BLaER1 treated with 17β-estradiol and CSF1 and Interleukin-3, amounts not matched to agents 10 nM and 100 nM (cell line): ENCODE results near the gene FAF1.
"Not testable (repeated sequence)": the region's sequence is repeated elsewhere in the genome, so short reads cannot be mapped to it uniquely, and the experiment has no call there.

Experiments used
- H3K27ac ChIP-seq, 11 experiments: shearing (Covaris generic); formaldehyde crosslinking; 2 replicates each; pipeline ENCODE4 v1.8.1; 2022
- H3K27me3 ChIP-seq, 11 experiments: shearing (Covaris generic); formaldehyde crosslinking; 2 replicates each; pipeline ENCODE4 v1.8.1; 2022
- H3K36me3 ChIP-seq, 11 experiments: shearing (Covaris generic); formaldehyde crosslinking; 2 replicates each; pipeline ENCODE4 v1.8.1; 2022
- H3K4me1 ChIP-seq, 10 experiments: shearing (Covaris generic); formaldehyde crosslinking; 2 replicates each; pipeline ENCODE4 v1.8.1; 2022
- H3K4me2 ChIP-seq, 11 experiments: shearing (Covaris generic); formaldehyde crosslinking; 2 replicates each; pipeline ENCODE4 v1.8.1; 2022
- H3K4me3 ChIP-seq, 10 experiments: shearing (Covaris generic); formaldehyde crosslinking; 2 replicates each; pipeline ENCODE4 v1.8.1; 2022
- H3K9ac ChIP-seq, 11 experiments: shearing (Covaris generic); formaldehyde crosslinking; 2 replicates each; pipeline ENCODE4 v1.8.1; 2022
- H3K9me3 ChIP-seq, 11 experiments: shearing (Covaris generic); formaldehyde crosslinking; replicated peaks in 1 of 11; 2 replicates each; pipeline ENCODE4 v1.8.1; 2022
- H4K20me1 ChIP-seq, 11 experiments: shearing (Covaris generic); formaldehyde crosslinking; 2 replicates each; pipeline ENCODE4 v1.8.1; 2022
- Cebpa-rat ChIP-seq, 11 experiments: shearing (Covaris generic); IDR thresholded peaks; 2 replicates each; pipeline ENCODE4 v1.8.1; 2022

The FAF1 gene

DNA sequence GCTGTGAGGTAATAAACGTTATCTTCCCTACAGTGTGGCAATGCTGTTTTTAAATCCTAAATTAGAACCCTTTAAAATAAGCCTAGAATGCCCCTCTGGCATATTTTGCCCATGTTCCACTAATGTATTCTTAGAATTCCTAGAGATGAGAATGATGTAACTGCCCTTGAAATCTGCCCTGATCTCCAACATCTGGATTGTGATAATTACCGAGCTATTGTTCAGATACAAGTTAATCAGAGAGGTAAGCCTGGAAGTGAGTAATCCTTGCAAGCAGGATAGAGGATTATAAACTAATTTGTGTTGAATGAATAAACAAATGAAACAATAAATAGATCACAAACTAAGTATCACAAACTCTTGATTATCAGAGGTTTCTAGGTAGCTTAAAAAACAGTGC is 429.0 kb downstream of the FAF1 start:
- Histone ChIP-seq H4K20me1 (no peaks in the 10 kb centered on the region), H3K4me2 (no peak overlapping the region), H3K36me3 (peaks cover 15 to 57% (median 29%) of the 10 kb centered on the region in 11 experiments; a peak in 19 of 22 replicates), H3K4me3 (no peak overlapping the region), H3K9ac (no peak overlapping the region), H3K27me3 (no peaks in the 10 kb centered on the region), H3K27ac (no peak overlapping the region), H3K9me3 (no peaks in the 10 kb centered on the region), H3K4me1 (no peaks in the 10 kb centered on the region)
- TF ChIP-seq Cebpa-rat (IDR thresholded peaks at IDR 0.05): no peak

DNA sequence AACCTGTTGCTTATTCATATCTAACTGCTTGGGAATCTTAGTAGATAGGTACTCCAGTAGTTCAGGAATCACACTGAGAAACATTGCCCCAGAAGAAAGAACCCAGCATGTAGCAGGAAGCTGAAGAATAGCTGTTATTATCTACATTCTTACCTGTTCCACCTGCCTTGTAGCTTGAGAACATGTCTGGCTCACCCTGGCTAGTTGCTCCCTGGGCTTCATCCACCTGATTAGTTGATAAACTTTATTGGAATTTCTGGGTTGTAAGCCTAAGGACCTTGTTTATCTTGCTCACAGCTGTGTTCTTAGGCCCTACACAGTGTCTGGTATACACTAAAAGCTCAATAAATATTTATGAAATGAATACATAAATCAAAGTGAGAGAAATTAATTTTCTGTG is 430.6 kb downstream of the FAF1 start:
- Histone ChIP-seq H3K9ac (no peak overlapping the region), H4K20me1 (no peaks in the 10 kb centered on the region), H3K36me3 (peaks cover 19 to 67% (median 36%) of the 10 kb centered on the region in 11 experiments; a peak in 21 of 22 replicates), H3K9me3 (peaks cover 0 to 9% (median 3%) of the 10 kb centered on the region in 11 experiments; a peak in 8 of 22 replicates), H3K4me1 (no peaks in the 10 kb centered on the region), H3K4me2 (no peak overlapping the region), H3K4me3 (no peak overlapping the region), H3K27me3 (no peaks in the 10 kb centered on the region), H3K27ac (no peak overlapping the region)
- TF ChIP-seq Cebpa-rat (IDR thresholded peaks at IDR 0.05): no peak

DNA sequence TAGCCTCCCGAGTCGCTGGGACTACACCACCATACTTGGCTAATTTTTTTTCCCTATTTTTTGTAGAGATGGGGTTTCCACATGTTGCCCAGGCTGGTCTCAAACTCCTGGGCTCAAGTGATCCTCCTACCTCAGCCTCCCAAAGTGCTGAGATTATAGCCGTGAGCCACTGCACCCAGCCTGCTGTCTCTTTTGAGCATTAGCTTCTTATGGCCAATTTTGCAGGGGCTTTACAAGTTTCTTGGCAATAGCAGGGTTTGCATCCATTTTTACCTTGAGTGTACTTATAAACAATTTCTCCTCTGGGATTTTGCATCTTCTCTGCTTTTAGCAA is 432.1 kb downstream of the FAF1 start:
- H3K27me3 ChIP-seq, H3K27ac ChIP-seq, H4K20me1 ChIP-seq, H3K9ac ChIP-seq, H3K4me1 ChIP-seq, H3K4me2 ChIP-seq, H3K4me3 ChIP-seq: not testable (repeated sequence)
- peaks cover 14 to 25% (median 18%) of the 10 kb centered on the region in 11 experiments; a peak in 21 of 22 replicates for H3K9me3 ChIP-seq
- H3K36me3 ChIP-seq: peaks cover 14 to 67% (median 40%) of the 10 kb centered on the region in 11 experiments

DNA sequence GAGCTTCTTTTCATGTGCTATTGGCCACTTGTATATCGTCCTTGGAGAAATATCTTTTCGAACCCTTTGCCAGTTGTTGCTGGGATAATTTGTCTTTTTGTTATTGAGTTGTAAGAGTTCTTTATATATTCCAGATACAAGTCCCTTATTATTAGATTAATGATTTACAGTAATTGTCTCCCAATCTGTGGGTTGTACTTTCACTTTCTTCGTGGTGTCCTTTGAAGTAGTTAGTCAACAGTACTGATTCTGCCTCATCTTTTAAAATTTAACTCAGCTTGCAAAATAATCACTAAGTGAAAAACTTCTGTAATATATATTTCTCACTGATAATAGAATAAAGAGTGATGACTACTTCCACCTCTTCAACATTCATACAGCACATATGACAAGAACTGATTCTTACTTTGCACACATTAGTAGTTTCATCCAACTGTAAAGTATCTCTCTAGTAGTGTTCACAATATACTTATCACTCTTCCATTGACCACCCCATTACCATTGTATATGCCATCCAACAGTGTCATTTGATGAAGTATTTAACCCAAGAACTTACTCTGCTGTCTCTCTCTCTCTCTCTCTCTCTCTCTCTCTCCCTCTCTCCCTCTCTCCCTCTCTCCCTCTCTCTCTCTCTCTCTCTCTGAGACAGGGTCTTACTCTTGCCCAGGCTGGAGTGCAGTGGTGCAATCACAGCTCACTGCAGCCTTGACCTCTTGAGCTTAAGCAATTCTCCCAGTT is 432.6 kb downstream of the FAF1 start:
- H3K27ac ChIP-seq: no peak overlapping the region
- no peaks in the 10 kb centered on the region for H3K27me3 ChIP-seq
- no peak overlapping the region for H3K4me2 ChIP-seq
- peaks cover 15 to 28% (median 21%) of the 10 kb centered on the region in 11 experiments; a peak in 21 of 22 replicates for H3K9me3 ChIP-seq
- H3K4me3 ChIP-seq: no peak overlapping the region
- H3K4me1 ChIP-seq: no peaks in the 10 kb centered on the region
- no peak for TF ChIP-seq Cebpa-rat (IDR thresholded peaks at IDR 0.05)
- H3K36me3 ChIP-seq: peaks cover 11 to 62% (median 40%) of the 10 kb centered on the region in 11 experiments; a peak in 21 of 22 replicates
- no peak overlapping the region for H3K9ac ChIP-seq
- no peaks in the 10 kb centered on the region for H4K20me1 ChIP-seq

DNA sequence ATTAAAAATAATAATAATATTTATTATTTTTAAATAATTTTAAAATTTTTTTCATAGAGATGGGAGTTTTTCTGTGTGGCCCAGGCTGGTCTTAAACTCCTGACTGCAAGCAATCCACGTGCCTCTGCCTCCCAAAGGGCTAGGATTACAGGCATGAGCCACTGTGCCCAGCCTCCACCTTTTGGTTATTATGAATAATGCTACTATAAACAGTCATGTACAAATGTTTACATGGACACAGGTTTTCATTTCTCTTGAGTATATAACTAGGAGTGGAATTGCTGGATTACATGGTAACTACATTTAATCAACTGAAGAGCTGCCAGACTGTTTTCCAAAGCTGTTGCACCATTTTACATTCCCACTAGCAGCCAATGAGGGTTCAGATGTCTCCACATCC is 433.6 kb downstream of the FAF1 start:
- H3K4me3 ChIP-seq: no peak overlapping the region
- no peak overlapping the region for H3K27ac ChIP-seq
- H3K9ac ChIP-seq: no peak overlapping the region
- TF ChIP-seq Cebpa-rat (IDR thresholded peaks at IDR 0.05): no peak
- H3K9me3 ChIP-seq: peaks cover 15 to 32% (median 21%) of the 10 kb centered on the region in 11 experiments; a peak in 21 of 22 replicates
- no peaks in the 10 kb centered on the region for H4K20me1 ChIP-seq
- H3K36me3 ChIP-seq: peaks cover 11 to 54% (median 40%) of the 10 kb centered on the region in 11 experiments; a peak in 21 of 22 replicates
- no peak overlapping the region for H3K4me2 ChIP-seq
- H3K4me1 ChIP-seq: no peaks in the 10 kb centered on the region
- H3K27me3 ChIP-seq: no peaks in the 10 kb centered on the region

DNA sequence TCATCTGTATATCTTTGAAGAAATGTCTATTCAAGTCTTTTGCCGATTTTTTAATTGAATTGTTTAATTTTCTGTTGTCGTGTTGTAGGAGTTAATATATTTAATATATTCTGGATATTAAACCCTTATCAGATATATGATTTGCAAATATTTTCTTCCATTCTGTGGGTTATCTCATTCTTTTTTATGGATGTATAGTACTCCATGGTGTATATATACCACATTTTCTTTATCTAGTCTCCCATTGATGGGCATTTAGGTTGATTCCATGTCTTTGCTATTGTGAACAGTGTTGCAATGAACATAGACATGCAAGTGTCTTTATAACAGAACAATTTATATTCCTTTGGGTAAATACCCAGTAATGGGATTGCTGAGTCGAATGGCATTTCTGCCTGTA is 436.5 kb downstream of the FAF1 start:
- H3K4me3 ChIP-seq: no peak overlapping the region
- H3K27ac ChIP-seq: no peak overlapping the region
- no peaks in the 10 kb centered on the region for H4K20me1 ChIP-seq
- H3K36me3 ChIP-seq: peaks cover 24 to 59% (median 54%) of the 10 kb centered on the region in 11 experiments; a peak in 21 of 22 replicates
- H3K9ac ChIP-seq: no peak overlapping the region
- no peak overlapping the region for H3K4me2 ChIP-seq
- H3K27me3 ChIP-seq: no peaks in the 10 kb centered on the region
- peaks cover 15 to 32% (median 22%) of the 10 kb centered on the region in 11 experiments; a peak in 21 of 22 replicates for H3K9me3 ChIP-seq
- no peak for TF ChIP-seq Cebpa-rat (IDR thresholded peaks at IDR 0.05)
- H3K4me1 ChIP-seq: peaks cover 0 to 4% (median 0%) of the 10 kb centered on the region in 10 experiments; a peak in 1 of 20 replicates

DNA sequence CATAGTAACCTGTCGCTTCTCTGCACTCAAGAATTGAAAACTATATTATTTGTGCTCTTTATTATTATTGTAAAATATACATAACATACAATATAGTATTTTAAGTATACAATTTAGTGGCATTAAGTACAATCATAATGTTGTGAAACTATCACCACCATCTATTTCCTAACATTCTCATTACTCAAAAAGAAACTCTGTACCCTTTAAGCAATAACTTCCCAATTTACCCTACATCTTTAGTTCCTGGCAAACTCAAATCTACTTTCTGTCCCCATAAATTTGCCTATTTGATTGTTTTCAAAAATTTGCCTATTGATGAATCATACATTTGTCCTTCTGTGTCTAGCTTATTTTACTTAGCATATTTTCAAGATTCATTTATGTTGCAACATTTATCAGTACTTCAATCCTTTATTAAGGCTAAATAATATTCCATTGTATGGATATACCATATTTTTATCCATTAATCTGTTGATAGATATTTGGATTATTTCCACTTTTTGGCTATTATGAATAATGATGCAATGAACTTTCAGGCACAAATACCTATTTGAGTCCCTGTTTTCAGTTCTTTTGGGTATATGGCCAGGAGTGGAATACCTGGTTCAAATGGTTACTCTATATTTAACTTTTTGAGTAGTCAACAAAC is 437.2 kb downstream of the FAF1 start:
- Histone ChIP-seq H3K4me3 (no peak overlapping the region), H4K20me1 (no peaks in the 10 kb centered on the region), H3K9me3 (peaks cover 15 to 32% (median 22%) of the 10 kb centered on the region in 11 experiments; a peak in 21 of 22 replicates), H3K36me3 (peaks cover 24 to 59% (median 50%) of the 10 kb centered on the region in 11 experiments; a peak in 21 of 22 replicates), H3K27me3 (no peaks in the 10 kb centered on the region), H3K9ac (no peak overlapping the region), H3K4me1 (peaks cover 0 to 4% (median 0%) of the 10 kb centered on the region in 10 experiments; a peak in 1 of 20 replicates), H3K4me2 (no peak overlapping the region), H3K27ac (no peak overlapping the region)
- no peak for TF ChIP-seq Cebpa-rat (IDR thresholded peaks at IDR 0.05)

DNA sequence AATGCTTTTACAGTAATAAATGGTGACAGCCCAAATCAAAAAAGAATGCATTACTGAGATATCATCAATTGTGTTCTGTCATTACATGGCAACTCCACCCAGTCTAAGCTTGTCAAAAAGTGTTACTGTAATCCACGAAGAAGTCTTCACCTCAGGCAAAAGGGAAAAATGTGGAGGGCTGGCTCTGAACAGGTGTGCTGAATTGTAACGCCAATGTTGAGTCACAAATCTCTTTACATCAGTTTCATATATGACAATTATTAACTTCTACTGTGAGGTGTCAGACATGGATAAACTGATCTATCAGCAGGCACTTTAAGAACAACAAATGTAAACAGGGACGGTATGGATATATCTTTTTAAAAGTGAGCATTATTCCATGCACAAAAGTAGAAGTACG is 438.4 kb downstream of the FAF1 start:
- H3K4me1 ChIP-seq: peaks cover 0 to 4% (median 0%) of the 10 kb centered on the region in 10 experiments; a peak in 1 of 20 replicates
- H3K4me3 ChIP-seq: no peak overlapping the region
- TF ChIP-seq Cebpa-rat (IDR thresholded peaks at IDR 0.05): no peak
- peaks cover 24 to 53% (median 45%) of the 10 kb centered on the region in 11 experiments; a peak in 20 of 22 replicates for H3K36me3 ChIP-seq
- peaks cover 15 to 32% (median 22%) of the 10 kb centered on the region in 11 experiments; a peak in 21 of 22 replicates for H3K9me3 ChIP-seq
- no peaks in the 10 kb centered on the region for H4K20me1 ChIP-seq
- no peak overlapping the region for H3K9ac ChIP-seq
- H3K27ac ChIP-seq: no peak overlapping the region
- no peaks in the 10 kb centered on the region for H3K27me3 ChIP-seq
- H3K4me2 ChIP-seq: no peak overlapping the region

DNA sequence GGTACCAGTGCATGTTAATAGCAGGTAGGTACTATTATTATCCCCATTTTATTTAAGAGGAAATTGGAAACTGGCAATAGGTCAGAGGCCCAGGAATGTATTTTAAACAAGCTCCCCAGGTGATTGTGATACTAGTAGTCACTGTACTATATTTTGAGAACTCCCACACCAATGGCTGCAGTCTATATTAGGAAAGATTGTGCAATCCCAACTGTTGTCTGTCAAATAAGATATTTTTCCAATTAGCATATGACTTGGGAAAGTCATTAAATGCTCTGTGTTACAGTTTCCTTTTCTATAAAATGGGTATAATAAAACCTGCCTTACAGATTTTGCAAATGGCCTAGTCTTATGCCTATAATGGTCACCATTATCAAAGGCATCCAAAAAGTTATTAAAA is 442.6 kb downstream of the FAF1 start:
- Histone ChIP-seq H3K4me3 (no peak overlapping the region), H3K27me3 (no peaks in the 10 kb centered on the region), H4K20me1 (no peaks in the 10 kb centered on the region), H3K27ac (no peak overlapping the region), H3K9me3 (peaks cover 0 to 13% (median 5%) of the 10 kb centered on the region in 11 experiments; a peak in 10 of 22 replicates), H3K4me1 (peaks cover 0 to 4% (median 0%) of the 10 kb centered on the region in 10 experiments; a peak in 1 of 20 replicates), H3K9ac (no peak overlapping the region), H3K36me3 (peaks cover 20 to 32% (median 24%) of the 10 kb centered on the region in 11 experiments; a peak in 18 of 22 replicates), H3K4me2 (no peak overlapping the region)
- peak in 1 of 11 experiments; percentile 19; a peak in 1 of 22 replicates for TF ChIP-seq Cebpa-rat (IDR thresholded peaks at IDR 0.05)
